ENCODE measurements around the gene TRPM2. TPM values are rescaled to one million over a fixed set of nuclear protein-coding genes. Genes with fewer than 3 reads are reported as not detected.
A peak's percentile ranks its signal among the peaks of the same experiment; 100 is the strongest.

Gene TRPM2
- total and polyA plus RNA-seq, 3 experiments from 2014 or later = 1.9 to 2.6 (median 2.4) TPM

GRCh38 chr21:44443891-44444285, 90.5 kb downstream of the TRPM2 start:
- POLR2A ChIA-PET = no interaction called here
- Mint-ChIP-seq H3K27me3 (peaks cover 10 to 24% of the 10 kb centered on the region in 2 donors), H3K27ac (no peak overlapping the region)

DNA sequence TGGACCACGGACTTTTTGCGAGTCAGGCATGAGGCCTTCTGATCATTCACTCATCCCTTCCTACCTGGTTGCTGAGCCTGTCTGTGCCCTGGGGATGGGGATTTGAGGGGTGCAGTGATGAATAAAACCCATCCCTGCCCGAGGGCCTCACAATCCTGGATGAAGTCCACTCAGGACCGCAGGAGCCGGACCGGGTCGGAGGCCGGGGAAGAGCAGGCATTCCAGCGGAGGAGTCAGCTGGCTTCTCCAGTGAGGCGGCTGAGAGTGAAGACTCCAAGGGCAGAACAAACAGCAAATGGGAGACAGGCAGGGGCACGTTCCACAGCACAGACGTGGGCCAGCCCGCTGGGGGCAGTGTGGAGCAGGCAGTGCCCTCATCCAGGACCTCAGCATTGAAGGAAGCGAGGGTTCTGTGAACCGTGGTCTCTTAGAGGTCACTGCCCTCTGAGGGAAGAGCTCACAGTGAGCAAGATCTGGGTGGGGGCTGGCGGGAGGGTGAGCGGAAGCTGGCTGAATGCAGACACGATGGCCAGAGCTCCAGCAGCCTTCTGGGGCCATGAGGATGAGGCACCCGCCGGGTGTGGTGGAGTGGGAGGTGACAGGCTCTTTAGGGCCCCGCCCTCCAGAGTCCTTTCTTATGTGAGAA, 91.0 kb downstream of the TRPM2 start:
- ChIA-PET CTCF (no interaction called here), POLR2A (no interaction called here)
- peaks cover 15 to 29% of the 10 kb centered on the region in 2 donors for H3K27me3 Mint-ChIP-seq
- Histone ChIP-seq H3K4me3 (ENCODE audit: low read length) (no peak overlapping the region), H3K4me1 (ENCODE audit: insufficient read depth, low read length) (no peaks in the 10 kb centered on the region), H3K27me3 (ENCODE audit: insufficient read depth, low read length, poor library complexity, severe bottlenecking) (no peaks in the 10 kb centered on the region), H3K36me3 (ENCODE audit: insufficient read depth, low read length) (no peaks in the 10 kb centered on the region), H3K9me3 (ENCODE audit: low read length) (no peaks in the 10 kb centered on the region), H3K27ac (ENCODE audit: low read depth, low read length) (no peak overlapping the region)
- no peak overlapping the region for H3K27ac Mint-ChIP-seq
- H3K36me3 Mint-ChIP-seq = no peaks in the 10 kb centered on the region
- H3K4me3 Mint-ChIP-seq = no peak overlapping the region
- H3K4me1 Mint-ChIP-seq = no peaks in the 10 kb centered on the region
- peak in 1 of 5 donors; percentile 21 for DNase-seq
- H3K9me3 Mint-ChIP-seq = no peaks in the 10 kb centered on the region

More at GRCh38 chr21:44443891-44444285, 90.5 kb downstream of the TRPM2 start:
- no peak overlapping the region for H3K4me3 Mint-ChIP-seq
- Histone ChIP-seq H3K4me3 (ENCODE audit: low read length) (no peak overlapping the region), H3K9me3 (ENCODE audit: low read length) (no peaks in the 10 kb centered on the region), H3K4me1 (ENCODE audit: insufficient read depth, low read length) (no peaks in the 10 kb centered on the region), H3K36me3 (ENCODE audit: insufficient read depth, low read length) (no peaks in the 10 kb centered on the region), H3K27me3 (ENCODE audit: insufficient read depth, low read length, poor library complexity, severe bottlenecking) (no peaks in the 10 kb centered on the region), H3K27ac (ENCODE audit: low read depth, low read length) (no peak overlapping the region)
- no peaks in the 10 kb centered on the region for H3K36me3 Mint-ChIP-seq
- H3K4me1 Mint-ChIP-seq = no peaks in the 10 kb centered on the region
- H3K9me3 Mint-ChIP-seq = no peaks in the 10 kb centered on the region
- CTCF ChIA-PET = no interaction called here
- peak in 1 of 5 donors; percentile 26 for DNase-seq

DNA sequence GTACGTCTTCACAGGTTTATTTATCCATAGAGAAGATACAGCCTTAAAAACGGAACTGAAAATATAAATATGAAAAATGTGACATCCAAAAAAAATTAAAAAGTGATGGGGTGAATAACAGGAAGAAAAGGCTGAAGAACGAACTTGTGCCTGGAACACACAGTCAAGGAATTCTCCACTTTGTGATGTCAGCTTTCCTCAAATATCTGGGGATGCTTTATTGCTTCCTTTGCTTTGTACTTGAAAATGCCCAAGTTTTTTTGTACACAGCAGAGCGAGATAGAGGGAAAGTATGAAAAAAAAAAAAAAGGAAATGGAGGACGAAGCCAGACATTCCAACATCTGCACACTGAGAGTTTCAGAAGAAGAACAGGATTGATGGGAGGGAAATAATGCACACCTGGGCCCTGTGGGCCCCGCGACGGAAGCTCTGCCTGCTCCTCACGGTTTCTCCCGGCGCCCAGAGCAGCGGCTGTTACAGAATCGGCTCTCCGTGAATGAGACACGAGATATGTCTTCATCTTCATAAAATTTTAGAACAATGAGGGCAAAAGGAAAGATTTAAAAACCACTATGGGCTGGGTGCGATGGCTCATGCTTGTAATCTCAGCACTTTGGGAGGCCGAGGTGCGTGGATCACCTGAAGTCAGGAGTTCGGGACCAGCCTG, 91.9 kb downstream of the TRPM2 start:
- Histone ChIP-seq H3K27ac (ENCODE audit: low read depth, low read length) (no peak overlapping the region), H3K27me3 (ENCODE audit: insufficient read depth, low read length, poor library complexity, severe bottlenecking) (no peaks in the 10 kb centered on the region), H3K4me1 (ENCODE audit: insufficient read depth, low read length) (no peaks in the 10 kb centered on the region), H3K4me3 (ENCODE audit: low read length) (no peak overlapping the region), H3K9me3 (ENCODE audit: low read length) (no peaks in the 10 kb centered on the region), H3K36me3 (ENCODE audit: insufficient read depth, low read length) (no peaks in the 10 kb centered on the region)
- Mint-ChIP-seq H3K4me1 (no peaks in the 10 kb centered on the region), H3K9me3 (no peaks in the 10 kb centered on the region), H3K27ac (peak overlapping the region in 1 of 8 donors; percentile 30), H3K27me3 (peaks cover 15 to 30% of the 10 kb centered on the region in 2 donors), H3K4me3 (no peak overlapping the region), H3K36me3 (no peaks in the 10 kb centered on the region)
- ChIA-PET POLR2A (no interaction called here), CTCF (no interaction called here)
- DNase-seq = no peak

GRCh38 chr21:44448651-44449131, 95.3 kb downstream of the TRPM2 start:
- no peak overlapping the region for H3K4me3 Mint-ChIP-seq
- CTCF ChIA-PET = no interaction called here
- Histone ChIP-seq H3K4me3 (ENCODE audit: low read length) (no peak overlapping the region), H3K4me1 (ENCODE audit: insufficient read depth, low read length) (no peaks in the 10 kb centered on the region), H3K27ac (ENCODE audit: low read depth, low read length) (no peak overlapping the region), H3K36me3 (ENCODE audit: insufficient read depth, low read length) (no peaks in the 10 kb centered on the region), H3K27me3 (ENCODE audit: insufficient read depth, low read length, poor library complexity, severe bottlenecking) (no peaks in the 10 kb centered on the region), H3K9me3 (ENCODE audit: low read length) (no peaks in the 10 kb centered on the region)
- H3K27me3 Mint-ChIP-seq = peaks cover 17 to 43% of the 10 kb centered on the region in 2 donors
- peaks cover 0 to 7% (median 0%) of the 10 kb centered on the region in 5 donors for H3K9me3 Mint-ChIP-seq
- H3K36me3 Mint-ChIP-seq = no peaks in the 10 kb centered on the region
- DNase-seq = peak in 1 of 5 donors; percentile 30
- H3K27ac Mint-ChIP-seq = no peak overlapping the region
- H3K4me1 Mint-ChIP-seq = no peaks in the 10 kb centered on the region
- POLR2A ChIA-PET = no interaction called here

DNA sequence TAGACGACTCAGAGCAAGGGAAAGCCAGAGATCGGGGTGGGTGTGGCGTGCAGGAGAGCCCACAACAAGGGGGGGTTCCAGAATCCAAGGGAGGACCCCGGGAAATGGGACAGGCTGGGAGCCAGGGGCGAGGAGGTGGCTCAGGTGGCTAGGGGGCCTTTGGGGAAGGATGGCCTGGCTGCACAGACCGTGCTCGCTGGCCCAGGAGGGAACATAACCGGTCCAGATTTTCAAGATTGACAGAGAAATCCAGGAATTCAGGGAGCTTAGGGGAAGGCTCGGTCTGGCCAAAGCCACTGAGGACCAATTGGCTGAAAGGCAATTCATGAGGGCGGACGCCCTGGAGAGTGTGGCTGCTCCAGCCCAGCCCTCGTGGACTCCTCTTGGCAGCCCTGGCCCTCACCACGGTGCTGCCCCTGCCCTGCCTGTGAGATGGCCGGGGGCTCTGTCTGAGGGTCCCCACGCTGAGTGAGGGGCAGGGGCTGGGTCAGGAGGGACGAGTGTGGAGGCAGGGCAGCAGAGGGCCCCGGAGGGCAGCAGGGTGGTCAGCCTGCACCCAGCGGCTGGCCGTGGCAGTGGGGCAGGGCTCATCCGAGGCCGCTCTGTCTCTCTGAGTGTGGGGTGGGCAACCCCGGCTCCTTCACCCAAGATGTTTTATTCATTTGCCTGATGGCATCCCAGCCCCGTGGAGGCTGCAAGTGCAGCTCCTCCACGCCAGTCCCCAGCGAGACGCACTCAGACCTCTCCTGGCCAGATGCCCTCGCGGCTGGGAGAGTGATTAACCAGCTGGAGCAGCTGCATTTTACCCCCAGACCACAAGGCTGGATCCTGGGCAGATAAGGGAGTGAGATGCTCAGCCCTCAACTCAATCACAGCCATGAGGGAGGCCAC, 96.3 kb downstream of the TRPM2 start:
- Histone ChIP-seq H3K4me1 (ENCODE audit: insufficient read depth, low read length) (peaks cover 1% of the 10 kb centered on the region), H3K36me3 (ENCODE audit: insufficient read depth, low read length) (no peaks in the 10 kb centered on the region), H3K4me3 (ENCODE audit: low read length) (no peak overlapping the region), H3K27ac (ENCODE audit: low read depth, low read length) (no peak overlapping the region), H3K9me3 (ENCODE audit: low read length) (no peaks in the 10 kb centered on the region), H3K27me3 (ENCODE audit: insufficient read depth, low read length, poor library complexity, severe bottlenecking) (no peaks in the 10 kb centered on the region)
- H3K27ac Mint-ChIP-seq = no peak overlapping the region
- peaks cover 13 to 41% of the 10 kb centered on the region in 2 donors for H3K27me3 Mint-ChIP-seq
- H3K4me3 Mint-ChIP-seq = no peak overlapping the region
- peaks cover 5 to 8% (median 5%) of the 10 kb centered on the region in 3 donors for H3K4me1 Mint-ChIP-seq
- peaks cover 0 to 7% (median 5%) of the 10 kb centered on the region in 5 donors for H3K9me3 Mint-ChIP-seq
- no peaks in the 10 kb centered on the region for H3K36me3 Mint-ChIP-seq
- peak in 1 of 5 donors; percentile 30 for DNase-seq
- POLR2A ChIA-PET = interaction anchor here (0.6 kb wide), 1 partner anchor 163 kb away, joined by 6 read pairs; no protein-coding TSS in a partner anchor
- CTCF ChIA-PET = no interaction called here

GRCh38 chr21:44450402-44450801, 97.0 kb downstream of the TRPM2 start:
- Mint-ChIP-seq H3K27me3 (peaks cover 13 to 35% of the 10 kb centered on the region in 2 donors), H3K4me1 (peaks cover 6 to 8% (median 7%) of the 10 kb centered on the region in 3 donors), H3K4me3 (no peak overlapping the region), H3K36me3 (no peaks in the 10 kb centered on the region), H3K9me3 (peaks cover 0 to 7% (median 5%) of the 10 kb centered on the region in 5 donors), H3K27ac (no peak overlapping the region)
- no peak overlapping the region for H3K27ac ChIP-seq (ENCODE audit: low read depth, low read length)
- H3K27me3 ChIP-seq (ENCODE audit: insufficient read depth, low read length, poor library complexity, severe bottlenecking) = no peaks in the 10 kb centered on the region
- DNase-seq = peak in 1 of 5 donors; percentile 30
- no peaks in the 10 kb centered on the region for H3K36me3 ChIP-seq (ENCODE audit: insufficient read depth, low read length)
- H3K4me1 ChIP-seq (ENCODE audit: insufficient read depth, low read length) = peaks cover 4% of the 10 kb centered on the region
- H3K4me3 ChIP-seq (ENCODE audit: low read length) = no peak overlapping the region
- ChIA-PET CTCF (no interaction called here), POLR2A (no interaction called here)
- no peaks in the 10 kb centered on the region for H3K9me3 ChIP-seq (ENCODE audit: low read length)

DNA sequence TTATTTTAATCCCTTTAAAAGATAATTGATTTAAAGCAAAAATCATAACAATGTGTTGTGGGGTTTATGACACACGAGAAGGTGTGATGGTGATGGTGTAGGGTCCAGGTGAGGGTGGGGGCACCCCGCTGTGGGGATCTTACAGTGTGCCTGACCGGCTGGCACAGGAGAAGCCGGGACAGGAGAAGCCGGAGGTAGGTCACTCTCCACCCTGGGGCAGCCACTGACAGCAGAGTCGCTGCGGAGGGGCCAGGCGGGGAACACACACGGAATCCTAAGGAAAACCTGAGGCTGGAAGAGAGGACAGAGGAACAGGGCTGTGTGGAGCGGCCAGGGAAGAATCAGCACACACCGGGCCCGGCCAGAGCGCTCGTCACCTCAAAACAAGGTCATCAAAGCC, 97.6 kb downstream of the TRPM2 start:
- Histone ChIP-seq H3K27me3 (ENCODE audit: insufficient read depth, low read length, poor library complexity, severe bottlenecking) (no peaks in the 10 kb centered on the region), H3K36me3 (ENCODE audit: insufficient read depth, low read length) (no peaks in the 10 kb centered on the region), H3K27ac (ENCODE audit: low read depth, low read length) (no peak overlapping the region), H3K9me3 (ENCODE audit: low read length) (no peaks in the 10 kb centered on the region), H3K4me3 (ENCODE audit: low read length) (no peak overlapping the region), H3K4me1 (ENCODE audit: insufficient read depth, low read length) (peaks cover 7% of the 10 kb centered on the region)
- peak overlapping the region in 1 of 7 donors; percentile 14 for H3K4me3 Mint-ChIP-seq
- H3K27me3 Mint-ChIP-seq = peaks cover 13 to 34% of the 10 kb centered on the region in 2 donors
- H3K9me3 Mint-ChIP-seq = peaks cover 0 to 7% (median 5%) of the 10 kb centered on the region in 5 donors
- H3K27ac Mint-ChIP-seq = no peak overlapping the region
- peak in 1 of 5 donors; percentile 26 for DNase-seq
- H3K36me3 Mint-ChIP-seq = no peaks in the 10 kb centered on the region
- POLR2A ChIA-PET = no interaction called here
- CTCF ChIA-PET = no interaction called here
- H3K4me1 Mint-ChIP-seq = peaks cover 6 to 8% (median 7%) of the 10 kb centered on the region in 3 donors

Data from CD8-positive, alpha-beta memory T cell (primary cell).